SW480 (cell line): Measurements from ENCODE around the gene FAM131C.
"Not testable (repeated sequence)": the region's sequence is repeated elsewhere in the genome, so short reads cannot be mapped to it uniquely, and the experiment has no call there.

Experiments used
- DNase-seq: peaks from one replicate; pipeline ENCODE4 v3.0.0-alpha.2; 2016; ENCODE audit warnings: low spot score

Gene FAM131C

GRCh38 chr1:16033103-16033632 lies 40.3 kb downstream of the FAM131C start:
- not testable (repeated sequence) for DNase-seq

- DNase-seq, result peak; percentile 79
These were observed 40.9 kb downstream of the FAM131C start for GRCh38 chr1:16032388-16033102.

GRCh38 chr1:16031551-16031950 lies 41.9 kb downstream of the FAM131C start:
- DNase-seq, result no peak

- DNase-seq, result no peak
These were observed 44.2 kb downstream of the FAM131C start for GRCh38 chr1:16029288-16029687.

- not testable (repeated sequence) for DNase-seq
These were observed 44.5 kb downstream of the FAM131C start for GRCh38 chr1:16029003-16029268.

- DNase-seq, result no peak
These were observed 45.0 kb downstream of the FAM131C start for GRCh38 chr1:16028237-16029002.

- no peak for DNase-seq
These were observed 46.5 kb downstream of the FAM131C start for GRCh38 chr1:16026723-16027484.

GRCh38 chr1:16026302-16026701 lies 47.1 kb downstream of the FAM131C start:
- not testable (repeated sequence) for DNase-seq

GRCh38 chr1:16023050-16023653 lies 50.3 kb downstream of the FAM131C start:
- no peak for DNase-seq

- no peak for DNase-seq
These were observed 51.1 kb downstream of the FAM131C start for GRCh38 chr1:16022393-16022792.

- DNase-seq, result no peak
These were observed 51.8 kb downstream of the FAM131C start, which contains the start of gene CLCNKA for GRCh38 chr1:16021681-16022080. Gene CLCNKA (plus strand): TSS chr1:16022036. CDS start chr1:16022620, 584 bp downstream.

GRCh38 chr1:16020878-16021277 lies 52.6 kb downstream of the FAM131C start:
- DNase-seq, result not testable (repeated sequence)

GRCh38 chr1:16020325-16020724 lies 53.1 kb downstream of the FAM131C start:
- DNase-seq, result no peak

- no peak for DNase-seq
These were observed 53.7 kb downstream of the FAM131C start for GRCh38 chr1:16019644-16020277.

GRCh38 chr1:16018749-16019643 lies 54.5 kb downstream of the FAM131C start:
- no peak for DNase-seq

GRCh38 chr1:16018308-16018707 lies 55.1 kb downstream of the FAM131C start:
- no peak for DNase-seq

- no peak for DNase-seq
These were observed 55.8 kb downstream of the FAM131C start, which contains the start of gene HSPB7 for GRCh38 chr1:16017461-16018303. Gene HSPB7 (minus strand): TSS chr1:16018043. CDS start chr1:16017963, 80 bp downstream.

- no peak for DNase-seq
These were observed 56.4 kb downstream of the FAM131C start for GRCh38 chr1:16017076-16017460.
